Neural cell (in vitro differentiated cells): ENCODE results near the gene SERPINA9.

ENCODE experiments used
- EZH2 ChIP-seq: fragments of 200-600, 300-800 bp; shearing (Covaris generic), sonication (generic); IDR thresholded peaks from 2 replicates; pipeline ENCODE4 v1.6.1; 2014; ENCODE audit warnings: antibody characterized with exemption, low read length, borderline replicate concordance, mild to moderate bottlenecking; ENCODE audit not compliant: insufficient read depth, poor library complexity, severe bottlenecking
- POLR2AphosphoS5 ChIP-seq: IDR thresholded peaks from 2 replicates; pipeline ENCODE4 v1.6.1; 2012
- TAF1 ChIP-seq: IDR thresholded peaks from 2 replicates; pipeline ENCODE4 v1.6.1; 2012; ENCODE audit warnings: low read depth
- TF ChIP-seq, protein P1 (sequence below): fragments of 450-650 bp; IDR thresholded peaks from 2 replicates; pipeline ENCODE4 v1.5.1; 2014; ENCODE audit warnings: antibody characterized with exemption, mild to moderate bottlenecking, moderate library complexity; ENCODE audit not compliant: poor library complexity, severe bottlenecking
- TF ChIP-seq, protein P2 (sequence below): IDR thresholded peaks from 2 replicates; pipeline ENCODE4 v1.6.1; 2012; ENCODE audit warnings: borderline replicate concordance

DNA sequence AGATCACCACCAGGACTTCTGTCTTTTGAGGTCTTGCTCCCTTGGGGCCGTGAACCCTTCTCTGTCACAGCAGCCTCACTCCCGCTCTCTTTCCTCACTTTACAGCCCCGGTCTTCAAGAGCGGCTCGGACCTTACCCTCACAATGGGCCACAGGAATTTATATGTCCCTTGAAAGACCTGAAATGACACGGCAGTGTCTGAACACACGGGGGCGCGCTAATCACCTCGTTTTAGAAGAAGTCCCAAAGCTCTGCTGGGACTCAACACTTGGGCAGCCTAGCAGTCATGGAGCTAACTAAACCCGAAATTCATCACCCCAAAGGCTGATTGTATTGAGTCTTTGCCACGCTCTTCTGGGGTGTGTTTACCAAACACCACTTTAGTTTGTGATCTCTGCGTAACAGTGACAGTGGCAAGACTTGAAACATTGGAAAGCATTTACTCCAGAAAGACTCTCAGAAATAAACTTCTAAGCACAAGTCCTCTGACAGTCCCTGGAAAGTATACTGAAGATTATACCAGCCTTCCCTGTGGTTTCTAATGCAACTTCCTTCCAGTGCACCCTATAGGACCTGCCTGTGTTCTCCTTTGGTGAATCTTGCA lies 52.4 kb downstream of the SERPINA9 start:
- TF ChIP-seq, protein P1, sequence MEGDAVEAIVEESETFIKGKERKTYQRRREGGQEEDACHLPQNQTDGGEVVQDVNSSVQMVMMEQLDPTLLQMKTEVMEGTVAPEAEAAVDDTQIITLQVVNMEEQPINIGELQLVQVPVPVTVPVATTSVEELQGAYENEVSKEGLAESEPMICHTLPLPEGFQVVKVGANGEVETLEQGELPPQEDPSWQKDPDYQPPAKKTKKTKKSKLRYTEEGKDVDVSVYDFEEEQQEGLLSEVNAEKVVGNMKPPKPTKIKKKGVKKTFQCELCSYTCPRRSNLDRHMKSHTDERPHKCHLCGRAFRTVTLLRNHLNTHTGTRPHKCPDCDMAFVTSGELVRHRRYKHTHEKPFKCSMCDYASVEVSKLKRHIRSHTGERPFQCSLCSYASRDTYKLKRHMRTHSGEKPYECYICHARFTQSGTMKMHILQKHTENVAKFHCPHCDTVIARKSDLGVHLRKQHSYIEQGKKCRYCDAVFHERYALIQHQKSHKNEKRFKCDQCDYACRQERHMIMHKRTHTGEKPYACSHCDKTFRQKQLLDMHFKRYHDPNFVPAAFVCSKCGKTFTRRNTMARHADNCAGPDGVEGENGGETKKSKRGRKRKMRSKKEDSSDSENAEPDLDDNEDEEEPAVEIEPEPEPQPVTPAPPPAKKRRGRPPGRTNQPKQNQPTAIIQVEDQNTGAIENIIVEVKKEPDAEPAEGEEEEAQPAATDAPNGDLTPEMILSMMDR = peak; percentile 21
- TF ChIP-seq TAF1 (no peak), EZH2 (no peak), POLR2AphosphoS5 (no peak)
- TF ChIP-seq, protein P2, sequence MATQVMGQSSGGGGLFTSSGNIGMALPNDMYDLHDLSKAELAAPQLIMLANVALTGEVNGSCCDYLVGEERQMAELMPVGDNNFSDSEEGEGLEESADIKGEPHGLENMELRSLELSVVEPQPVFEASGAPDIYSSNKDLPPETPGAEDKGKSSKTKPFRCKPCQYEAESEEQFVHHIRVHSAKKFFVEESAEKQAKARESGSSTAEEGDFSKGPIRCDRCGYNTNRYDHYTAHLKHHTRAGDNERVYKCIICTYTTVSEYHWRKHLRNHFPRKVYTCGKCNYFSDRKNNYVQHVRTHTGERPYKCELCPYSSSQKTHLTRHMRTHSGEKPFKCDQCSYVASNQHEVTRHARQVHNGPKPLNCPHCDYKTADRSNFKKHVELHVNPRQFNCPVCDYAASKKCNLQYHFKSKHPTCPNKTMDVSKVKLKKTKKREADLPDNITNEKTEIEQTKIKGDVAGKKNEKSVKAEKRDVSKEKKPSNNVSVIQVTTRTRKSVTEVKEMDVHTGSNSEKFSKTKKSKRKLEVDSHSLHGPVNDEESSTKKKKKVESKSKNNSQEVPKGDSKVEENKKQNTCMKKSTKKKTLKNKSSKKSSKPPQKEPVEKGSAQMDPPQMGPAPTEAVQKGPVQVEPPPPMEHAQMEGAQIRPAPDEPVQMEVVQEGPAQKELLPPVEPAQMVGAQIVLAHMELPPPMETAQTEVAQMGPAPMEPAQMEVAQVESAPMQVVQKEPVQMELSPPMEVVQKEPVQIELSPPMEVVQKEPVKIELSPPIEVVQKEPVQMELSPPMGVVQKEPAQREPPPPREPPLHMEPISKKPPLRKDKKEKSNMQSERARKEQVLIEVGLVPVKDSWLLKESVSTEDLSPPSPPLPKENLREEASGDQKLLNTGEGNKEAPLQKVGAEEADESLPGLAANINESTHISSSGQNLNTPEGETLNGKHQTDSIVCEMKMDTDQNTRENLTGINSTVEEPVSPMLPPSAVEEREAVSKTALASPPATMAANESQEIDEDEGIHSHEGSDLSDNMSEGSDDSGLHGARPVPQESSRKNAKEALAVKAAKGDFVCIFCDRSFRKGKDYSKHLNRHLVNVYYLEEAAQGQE = no peak
